Loucy (cell line): ENCODE measurements around the gene KCNH2.

Source experiments
- H2AFZ ChIP-seq: fragments of 200-600 bp; sonication (generic); 2 replicates; pipeline ENCODE4 v1.6.0; 2016; ENCODE audit warnings: antibody characterized with exemption, mild to moderate bottlenecking, low read length, moderate library complexity
- H3F3A ChIP-seq: fragments of 200-600 bp; 2 replicates; pipeline ENCODE4 v1.6.0; 2016; ENCODE audit warnings: antibody characterized with exemption, low read depth, mild to moderate bottlenecking
- H3K27me3 ChIP-seq: fragments of 200-600 bp; sonication (generic); 2 replicates; pipeline ENCODE4 v1.6.1; 2014; ENCODE audit warnings: low read length, mild to moderate bottlenecking; ENCODE audit not compliant: insufficient read depth, poor library complexity, severe bottlenecking
- H3K36me3 ChIP-seq: fragments of 200-600 bp; sonication (generic); 2 replicates; pipeline ENCODE4 v1.6.1; 2016; ENCODE audit warnings: low read length; ENCODE audit not compliant: insufficient read depth
- H3K4me1 ChIP-seq: fragments of 200-600 bp; sonication (generic); 2 replicates; pipeline ENCODE4 v1.5.1; 2014; ENCODE audit warnings: low read length, mild to moderate bottlenecking; ENCODE audit not compliant: insufficient read depth, poor library complexity, severe bottlenecking
- H3K4me2 ChIP-seq: fragments of 200-600 bp; sonication (generic); 2 replicates; pipeline ENCODE4 v1.6.0; 2014; ENCODE audit warnings: antibody characterized with exemption, low read length, low read depth, mild to moderate bottlenecking; ENCODE audit not compliant: poor library complexity, severe bottlenecking
- H3K4me3 ChIP-seq: fragments of 200-600 bp; sonication (generic); 2 replicates; pipeline ENCODE4 v1.5.1; 2014; ENCODE audit warnings: low read length, mild to moderate bottlenecking, mixed read lengths; ENCODE audit not compliant: poor library complexity, severe bottlenecking
- H3K79me2 ChIP-seq: fragments of 200-600 bp; sonication (generic); 2 replicates; pipeline ENCODE4 v1.6.1; 2014; ENCODE audit warnings: low read length; ENCODE audit not compliant: insufficient read depth
- H3K9ac ChIP-seq: fragments of 200-600 bp; sonication (generic); 2 replicates; pipeline ENCODE4 v1.6.0; 2014; ENCODE audit warnings: mild to moderate bottlenecking, low read depth, low read length, moderate library complexity; ENCODE audit not compliant: poor library complexity, severe bottlenecking
- H3K9me2 ChIP-seq: fragments of 200-600 bp; sonication (generic); replicated peaks from 2 replicates; pipeline ENCODE4 v1.6.1; 2016; ENCODE audit warnings: low read depth, low read length, mixed read lengths
- H3K9me3 ChIP-seq: fragments of 200-600 bp; sonication (generic); 2 replicates; pipeline ENCODE4 v1.6.1; 2014; ENCODE audit warnings: mild to moderate bottlenecking, antibody characterized with exemption, low read length, low read depth; ENCODE audit not compliant: insufficient read depth
- H4K20me1 ChIP-seq: fragments of 200-600 bp; sonication (generic); 2 replicates; pipeline ENCODE4 v1.6.0; 2014; ENCODE audit warnings: antibody characterized with exemption, low read length, mild to moderate bottlenecking; ENCODE audit not compliant: insufficient read depth, poor library complexity, severe bottlenecking
- CTCF ChIP-seq: fragments of 200-600 bp; sonication (generic); conservative IDR thresholded peaks from 2 replicates; pipeline ENCODE4 v1.5.1; 2014; ENCODE audit warnings: mild to moderate bottlenecking, antibody characterized with exemption, low read length
- EZH2phosphoT487 ChIP-seq: fragments of 200-600 bp; IDR thresholded peaks from 2 replicates; pipeline ENCODE4 v1.6.1; 2018; ENCODE audit warnings: antibody characterized with exemption, mild to moderate bottlenecking, moderate library complexity, borderline replicate concordance

Gene KCNH2

GRCh38 chr7:151020231-151020630, 42.1 kb upstream of the KCNH2 start:
- no peaks in the 10 kb centered on the region for H3F3A ChIP-seq
- no peak overlapping the region for H2AFZ ChIP-seq
- no peaks in the 10 kb centered on the region for H3K27me3 ChIP-seq
- peaks cover 15% of the 10 kb centered on the region for H3K4me1 ChIP-seq
- H3K4me2 ChIP-seq, result no peak overlapping the region
- no peaks in the 10 kb centered on the region for H3K9me2 ChIP-seq
- no peak for TF ChIP-seq CTCF
- H3K4me3 ChIP-seq, result no peak overlapping the region
- H4K20me1 ChIP-seq, result no peaks in the 10 kb centered on the region
- H3K79me2 ChIP-seq, result no peaks in the 10 kb centered on the region
- no peak overlapping the region for H3K9ac ChIP-seq
- no peaks in the 10 kb centered on the region for H3K9me3 ChIP-seq
- H3K36me3 ChIP-seq, result no peaks in the 10 kb centered on the region

- Histone ChIP-seq H3K9me2 (no peaks in the 10 kb centered on the region), H3K4me3 (no peak overlapping the region), H3K4me2 (no peak overlapping the region), H3F3A (no peaks in the 10 kb centered on the region), H3K36me3 (no peaks in the 10 kb centered on the region), H3K9ac (no peak overlapping the region), H3K27me3 (no peaks in the 10 kb centered on the region), H4K20me1 (no peaks in the 10 kb centered on the region), H2AFZ (no peak overlapping the region), H3K9me3 (no peaks in the 10 kb centered on the region), H3K4me1 (peaks cover 23% of the 10 kb centered on the region), H3K79me2 (no peaks in the 10 kb centered on the region)
- TF ChIP-seq EZH2phosphoT487 (no peak), CTCF (no peak)
Observed at GRCh38 chr7:151019130-151019447, 41.0 kb upstream of the KCNH2 start.

GRCh38 chr7:151018421-151019129, 40.5 kb upstream of the KCNH2 start:
- Histone ChIP-seq H3K36me3 (no peaks in the 10 kb centered on the region), H2AFZ (peak overlapping the region; percentile 80), H3K9me2 (no peaks in the 10 kb centered on the region), H3K79me2 (no peaks in the 10 kb centered on the region), H4K20me1 (no peaks in the 10 kb centered on the region), H3K9me3 (no peaks in the 10 kb centered on the region), H3K4me2 (peak overlapping the region; percentile 74), H3K27me3 (no peaks in the 10 kb centered on the region), H3K4me1 (peaks cover 23% of the 10 kb centered on the region), H3K4me3 (peak overlapping the region; percentile 67), H3K9ac (peak overlapping the region; percentile 57), H3F3A (no peaks in the 10 kb centered on the region)
- TF ChIP-seq CTCF, result no peak
- no peak for TF ChIP-seq EZH2phosphoT487
